Measurements from ENCODE around the gene ST6GALNAC3. TPM values are rescaled to one million over a fixed set of nuclear protein-coding genes. Genes with fewer than 3 reads are reported as not detected.
A peak's percentile ranks its signal among the peaks of the same experiment; 100 is the strongest.
"Not testable (repeated sequence)": the region's sequence is repeated elsewhere in the genome, so short reads cannot be mapped to it uniquely, and the experiment has no call there.

The ST6GALNAC3 gene
- total RNA-seq, 1 experiment from 2014 or later: not detected

- peak; percentile 63 for DNase-seq (ENCODE audit: low read depth)
Measured at GRCh38 chr1:76073481-76073880, 1.1 kb upstream of the ST6GALNAC3 start.

- no peak for DNase-seq (ENCODE audit: low read depth)
Measured at GRCh38 chr1:76075188-76075489, 593 bp downstream of the ST6GALNAC3 start.

GRCh38 chr1:76075877-76076276, 1.3 kb downstream of the ST6GALNAC3 start:
- no peak for DNase-seq (ENCODE audit: low read depth)

- DNase-seq (ENCODE audit: low read depth): no peak
Measured at GRCh38 chr1:76079475-76080227, 5.1 kb downstream of the ST6GALNAC3 start.

GRCh38 chr1:76080552-76081079, 6.1 kb downstream of the ST6GALNAC3 start:
- DNase-seq (ENCODE audit: low read depth): no peak

- no peak for DNase-seq (ENCODE audit: low read depth)
Measured at GRCh38 chr1:76082062-76082461, 7.5 kb downstream of the ST6GALNAC3 start.

- DNase-seq (ENCODE audit: low read depth): no peak
Measured at GRCh38 chr1:76083189-76083588, 8.6 kb downstream of the ST6GALNAC3 start.

- DNase-seq (ENCODE audit: low read depth): no peak
Measured at GRCh38 chr1:76084029-76084627, 9.6 kb downstream of the ST6GALNAC3 start.

GRCh38 chr1:76084685-76085084, 10.1 kb downstream of the ST6GALNAC3 start:
- no peak for DNase-seq (ENCODE audit: low read depth)

GRCh38 chr1:76086109-76086508, 11.6 kb downstream of the ST6GALNAC3 start:
- DNase-seq (ENCODE audit: low read depth): no peak

GRCh38 chr1:76086597-76086996, 12.1 kb downstream of the ST6GALNAC3 start:
- DNase-seq (ENCODE audit: low read depth): no peak

GRCh38 chr1:76090283-76091203, 16.0 kb downstream of the ST6GALNAC3 start:
- no peak for DNase-seq (ENCODE audit: low read depth)

GRCh38 chr1:76092812-76093211, 18.3 kb downstream of the ST6GALNAC3 start:
- no peak for DNase-seq (ENCODE audit: low read depth)

- DNase-seq (ENCODE audit: low read depth): no peak
Measured at GRCh38 chr1:76093522-76094312, 19.2 kb downstream of the ST6GALNAC3 start.

GRCh38 chr1:76095802-76096201, 21.3 kb downstream of the ST6GALNAC3 start:
- DNase-seq (ENCODE audit: low read depth): no peak

- DNase-seq (ENCODE audit: low read depth): not testable (repeated sequence)
Measured at GRCh38 chr1:76097064-76097463, 22.5 kb downstream of the ST6GALNAC3 start.

GRCh38 chr1:76098845-76099244, 24.3 kb downstream of the ST6GALNAC3 start:
- no peak for DNase-seq (ENCODE audit: low read depth)

- DNase-seq (ENCODE audit: low read depth): no peak
Measured at GRCh38 chr1:76101548-76101947, 27.0 kb downstream of the ST6GALNAC3 start.

- no peak for DNase-seq (ENCODE audit: low read depth)
Measured at GRCh38 chr1:76102046-76102445, 27.5 kb downstream of the ST6GALNAC3 start.

GRCh38 chr1:76103034-76103433, 28.5 kb downstream of the ST6GALNAC3 start:
- DNase-seq (ENCODE audit: low read depth): no peak

GRCh38 chr1:76105372-76105771, 30.8 kb downstream of the ST6GALNAC3 start:
- no peak for DNase-seq (ENCODE audit: low read depth)

Data from LHCN-M2 (cell line).